K562 (cell line): Measurements from ENCODE around the gene BRAF. TPM values are rescaled to one million over a fixed set of nuclear protein-coding genes. Genes with fewer than 3 reads are reported as not detected.

Experiments
- HCFC1 ChIP-seq: IDR thresholded peaks from 2 replicates; pipeline ENCODE4 v1.6.1; 2012; ENCODE audit warnings: low read depth, low read length, improper control_type of control experiment
- KDM2B ChIP-seq: fragments of 250-450 bp; sonication (Bioruptor Pico); IDR thresholded peaks from 2 replicates; pipeline ENCODE4 v1.8.0; 2021; ENCODE audit warnings: mild to moderate bottlenecking, moderate library complexity
- PHB ChIP-seq: fragments of 250-450 bp; sonication (Bioruptor Pico); IDR thresholded peaks from 2 replicates; pipeline ENCODE4 v1.5.0; 2021
- PHTF2 ChIP-seq: fragments of 250-450 bp; sonication (Bioruptor Pico); IDR thresholded peaks from 2 replicates; pipeline ENCODE4 v1.5.0; 2021; ENCODE audit warnings: mild to moderate bottlenecking
- SETDB1 ChIP-seq: IDR thresholded peaks from one replicate; pipeline ENCODE4 v1.6.1; 2012; ENCODE audit warnings: low read length, control low read depth, inconsistent platforms
- U2AF1 ChIP-seq: fragments of 200-400 bp; formaldehyde crosslinking; optimal IDR thresholded peaks from 2 replicates; pipeline ENCODE3; 2017; ENCODE audit warnings: mild to moderate bottlenecking, low read depth, low read length, moderate library complexity
- ZNF143 ChIP-seq: sonication (generic); formaldehyde crosslinking; IDR thresholded peaks from 2 replicates; pipeline ENCODE4 v1.9.0; 2022; ENCODE audit warnings: mild to moderate bottlenecking, missing genetic modification reagents
- polyA plus RNA-seq, 8 experiments: library from polyadenylated mRNA; depleted of rRNA in 4 of 8; stranded (reverse) in 5 of 8; unstranded in 3 of 8; fragments of >200 nt; fragmentation: Nextera tagmentation in 2 of 8; fragmentation: Illumina TruSeq in 1 of 8; extraction: Ambion mirVana in 2 of 8; extraction: Trizol in 1 of 8; gene quantifications; 2 replicates each; pipeline versions ENCODE4 v1.2.1 to v1.2.3, GENCODE V29; 2011 to 2014; ENCODE audit warnings: inconsistent platforms in 1 of 8, missing spikeins in 1 of 8
- total RNA-seq, 7 experiments: library from RNA; depleted of rRNA in 6 of 7; stranded (reverse); fragments of >200 nt in 6 of 7; fragmentation: Illumina TruSeq in 2 of 7; extraction: Trizol in 2 of 7; gene quantifications; 2 replicates each; pipeline versions ENCODE4 v1.2.1 to v1.2.3, GENCODE V29; 2011 to 2021; ENCODE audit warnings: low replicate concordance in 1 of 7
- TF ChIP-seq, protein P1 (sequence below): fragments of 450-650 bp; IDR thresholded peaks from 2 replicates; pipeline ENCODE4 v1.6.1; 2016; ENCODE audit warnings: mild to moderate bottlenecking, moderate library complexity
- TF ChIP-seq, protein P2 (sequence below): sonication (generic); formaldehyde crosslinking; IDR thresholded peaks from 2 replicates; pipeline ENCODE4 v1.9.0; 2022; ENCODE audit warnings: mild to moderate bottlenecking, missing genetic modification reagents
- TF ChIP-seq, protein P3 (sequence below): fragments of 250-450 bp; sonication (Bioruptor Pico); IDR thresholded peaks from 2 replicates; pipeline ENCODE4 v1.4.0; 2020; ENCODE audit warnings: mild to moderate bottlenecking, moderate library complexity, borderline replicate concordance
- TF ChIP-seq, protein P4 (sequence below): fragments of 450-650 bp; formaldehyde crosslinking; IDR thresholded peaks from 2 replicates; pipeline ENCODE4 v1.4.0; 2022; ENCODE audit warnings: missing genetic modification characterization

The BRAF gene
- total and polyA plus RNA-seq, 9 of the 15 experiments (the other 6 are each of a cell fraction or from before 2014, with no cell fraction given) = 3.6 to 38.3 (median 21.9) TPM

DNA sequence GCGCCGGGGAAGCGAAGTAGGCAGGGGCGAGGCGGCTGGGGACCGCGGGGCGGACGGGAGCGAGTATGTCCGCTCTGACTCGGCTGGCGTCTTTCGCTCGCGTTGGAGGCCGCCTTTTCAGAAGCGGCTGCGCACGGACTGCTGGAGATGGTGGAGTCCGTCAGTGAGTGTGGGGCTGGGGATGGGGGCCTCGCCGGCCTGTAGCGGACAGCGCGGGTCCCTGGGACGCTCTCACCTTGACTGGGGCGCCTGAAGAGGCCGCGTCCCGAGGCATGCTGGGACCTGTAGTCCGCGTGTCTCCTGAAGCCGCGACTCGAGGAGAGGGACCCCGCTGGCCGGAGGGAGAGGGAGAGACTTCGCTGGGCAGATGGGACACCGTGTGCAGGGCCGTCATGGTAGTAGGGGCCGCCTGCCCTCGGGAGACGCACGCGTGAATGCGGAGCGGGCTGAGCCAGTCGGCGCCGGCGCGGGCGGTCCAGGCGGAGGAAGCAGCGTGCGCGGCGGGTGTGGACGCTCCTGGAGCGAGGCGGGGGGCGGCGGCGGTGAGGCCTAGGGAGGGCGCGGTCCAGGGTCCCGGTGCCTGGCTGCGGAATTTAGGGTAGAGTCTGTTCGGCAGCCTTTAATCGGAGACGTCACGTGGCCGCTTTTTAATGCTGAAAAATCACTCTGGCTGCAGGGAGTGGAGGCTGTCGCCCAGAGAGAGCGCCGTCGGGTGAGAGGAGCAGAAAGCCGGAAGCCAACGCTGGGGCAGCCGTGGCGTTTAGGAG lies 227.9 kb downstream of the BRAF start, which contains the start of gene NDUFB2 (continued):
- TF ChIP-seq, protein P1, sequence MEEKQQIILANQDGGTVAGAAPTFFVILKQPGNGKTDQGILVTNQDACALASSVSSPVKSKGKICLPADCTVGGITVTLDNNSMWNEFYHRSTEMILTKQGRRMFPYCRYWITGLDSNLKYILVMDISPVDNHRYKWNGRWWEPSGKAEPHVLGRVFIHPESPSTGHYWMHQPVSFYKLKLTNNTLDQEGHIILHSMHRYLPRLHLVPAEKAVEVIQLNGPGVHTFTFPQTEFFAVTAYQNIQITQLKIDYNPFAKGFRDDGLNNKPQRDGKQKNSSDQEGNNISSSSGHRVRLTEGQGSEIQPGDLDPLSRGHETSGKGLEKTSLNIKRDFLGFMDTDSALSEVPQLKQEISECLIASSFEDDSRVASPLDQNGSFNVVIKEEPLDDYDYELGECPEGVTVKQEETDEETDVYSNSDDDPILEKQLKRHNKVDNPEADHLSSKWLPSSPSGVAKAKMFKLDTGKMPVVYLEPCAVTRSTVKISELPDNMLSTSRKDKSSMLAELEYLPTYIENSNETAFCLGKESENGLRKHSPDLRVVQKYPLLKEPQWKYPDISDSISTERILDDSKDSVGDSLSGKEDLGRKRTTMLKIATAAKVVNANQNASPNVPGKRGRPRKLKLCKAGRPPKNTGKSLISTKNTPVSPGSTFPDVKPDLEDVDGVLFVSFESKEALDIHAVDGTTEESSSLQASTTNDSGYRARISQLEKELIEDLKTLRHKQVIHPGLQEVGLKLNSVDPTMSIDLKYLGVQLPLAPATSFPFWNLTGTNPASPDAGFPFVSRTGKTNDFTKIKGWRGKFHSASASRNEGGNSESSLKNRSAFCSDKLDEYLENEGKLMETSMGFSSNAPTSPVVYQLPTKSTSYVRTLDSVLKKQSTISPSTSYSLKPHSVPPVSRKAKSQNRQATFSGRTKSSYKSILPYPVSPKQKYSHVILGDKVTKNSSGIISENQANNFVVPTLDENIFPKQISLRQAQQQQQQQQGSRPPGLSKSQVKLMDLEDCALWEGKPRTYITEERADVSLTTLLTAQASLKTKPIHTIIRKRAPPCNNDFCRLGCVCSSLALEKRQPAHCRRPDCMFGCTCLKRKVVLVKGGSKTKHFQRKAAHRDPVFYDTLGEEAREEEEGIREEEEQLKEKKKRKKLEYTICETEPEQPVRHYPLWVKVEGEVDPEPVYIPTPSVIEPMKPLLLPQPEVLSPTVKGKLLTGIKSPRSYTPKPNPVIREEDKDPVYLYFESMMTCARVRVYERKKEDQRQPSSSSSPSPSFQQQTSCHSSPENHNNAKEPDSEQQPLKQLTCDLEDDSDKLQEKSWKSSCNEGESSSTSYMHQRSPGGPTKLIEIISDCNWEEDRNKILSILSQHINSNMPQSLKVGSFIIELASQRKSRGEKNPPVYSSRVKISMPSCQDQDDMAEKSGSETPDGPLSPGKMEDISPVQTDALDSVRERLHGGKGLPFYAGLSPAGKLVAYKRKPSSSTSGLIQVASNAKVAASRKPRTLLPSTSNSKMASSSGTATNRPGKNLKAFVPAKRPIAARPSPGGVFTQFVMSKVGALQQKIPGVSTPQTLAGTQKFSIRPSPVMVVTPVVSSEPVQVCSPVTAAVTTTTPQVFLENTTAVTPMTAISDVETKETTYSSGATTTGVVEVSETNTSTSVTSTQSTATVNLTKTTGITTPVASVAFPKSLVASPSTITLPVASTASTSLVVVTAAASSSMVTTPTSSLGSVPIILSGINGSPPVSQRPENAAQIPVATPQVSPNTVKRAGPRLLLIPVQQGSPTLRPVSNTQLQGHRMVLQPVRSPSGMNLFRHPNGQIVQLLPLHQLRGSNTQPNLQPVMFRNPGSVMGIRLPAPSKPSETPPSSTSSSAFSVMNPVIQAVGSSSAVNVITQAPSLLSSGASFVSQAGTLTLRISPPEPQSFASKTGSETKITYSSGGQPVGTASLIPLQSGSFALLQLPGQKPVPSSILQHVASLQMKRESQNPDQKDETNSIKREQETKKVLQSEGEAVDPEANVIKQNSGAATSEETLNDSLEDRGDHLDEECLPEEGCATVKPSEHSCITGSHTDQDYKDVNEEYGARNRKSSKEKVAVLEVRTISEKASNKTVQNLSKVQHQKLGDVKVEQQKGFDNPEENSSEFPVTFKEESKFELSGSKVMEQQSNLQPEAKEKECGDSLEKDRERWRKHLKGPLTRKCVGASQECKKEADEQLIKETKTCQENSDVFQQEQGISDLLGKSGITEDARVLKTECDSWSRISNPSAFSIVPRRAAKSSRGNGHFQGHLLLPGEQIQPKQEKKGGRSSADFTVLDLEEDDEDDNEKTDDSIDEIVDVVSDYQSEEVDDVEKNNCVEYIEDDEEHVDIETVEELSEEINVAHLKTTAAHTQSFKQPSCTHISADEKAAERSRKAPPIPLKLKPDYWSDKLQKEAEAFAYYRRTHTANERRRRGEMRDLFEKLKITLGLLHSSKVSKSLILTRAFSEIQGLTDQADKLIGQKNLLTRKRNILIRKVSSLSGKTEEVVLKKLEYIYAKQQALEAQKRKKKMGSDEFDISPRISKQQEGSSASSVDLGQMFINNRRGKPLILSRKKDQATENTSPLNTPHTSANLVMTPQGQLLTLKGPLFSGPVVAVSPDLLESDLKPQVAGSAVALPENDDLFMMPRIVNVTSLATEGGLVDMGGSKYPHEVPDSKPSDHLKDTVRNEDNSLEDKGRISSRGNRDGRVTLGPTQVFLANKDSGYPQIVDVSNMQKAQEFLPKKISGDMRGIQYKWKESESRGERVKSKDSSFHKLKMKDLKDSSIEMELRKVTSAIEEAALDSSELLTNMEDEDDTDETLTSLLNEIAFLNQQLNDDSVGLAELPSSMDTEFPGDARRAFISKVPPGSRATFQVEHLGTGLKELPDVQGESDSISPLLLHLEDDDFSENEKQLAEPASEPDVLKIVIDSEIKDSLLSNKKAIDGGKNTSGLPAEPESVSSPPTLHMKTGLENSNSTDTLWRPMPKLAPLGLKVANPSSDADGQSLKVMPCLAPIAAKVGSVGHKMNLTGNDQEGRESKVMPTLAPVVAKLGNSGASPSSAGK = peak; percentile 94
- peak; percentile 96 for TF ChIP-seq U2AF1
- peak; percentile 88 for TF ChIP-seq HCFC1
- TF ChIP-seq, protein P2, sequence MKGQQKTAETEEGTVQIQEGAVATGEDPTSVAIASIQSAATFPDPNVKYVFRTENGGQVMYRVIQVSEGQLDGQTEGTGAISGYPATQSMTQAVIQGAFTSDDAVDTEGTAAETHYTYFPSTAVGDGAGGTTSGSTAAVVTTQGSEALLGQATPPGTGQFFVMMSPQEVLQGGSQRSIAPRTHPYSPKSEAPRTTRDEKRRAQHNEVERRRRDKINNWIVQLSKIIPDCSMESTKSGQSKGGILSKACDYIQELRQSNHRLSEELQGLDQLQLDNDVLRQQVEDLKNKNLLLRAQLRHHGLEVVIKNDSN (CRISPR knock-in tag) = peak; percentile 82
- TF ChIP-seq SETDB1 = peak; percentile 18
- TF ChIP-seq ZNF143 = peak; percentile 97
- TF ChIP-seq PHTF2 (CRISPR knock-in tag) = peak; percentile 82; the same call in 1 of the 2 replicates
- TF ChIP-seq PHB = peak; percentile 78
- TF ChIP-seq KDM2B (CRISPR knock-in tag) = peak; percentile 38
- TF ChIP-seq, protein P3, sequence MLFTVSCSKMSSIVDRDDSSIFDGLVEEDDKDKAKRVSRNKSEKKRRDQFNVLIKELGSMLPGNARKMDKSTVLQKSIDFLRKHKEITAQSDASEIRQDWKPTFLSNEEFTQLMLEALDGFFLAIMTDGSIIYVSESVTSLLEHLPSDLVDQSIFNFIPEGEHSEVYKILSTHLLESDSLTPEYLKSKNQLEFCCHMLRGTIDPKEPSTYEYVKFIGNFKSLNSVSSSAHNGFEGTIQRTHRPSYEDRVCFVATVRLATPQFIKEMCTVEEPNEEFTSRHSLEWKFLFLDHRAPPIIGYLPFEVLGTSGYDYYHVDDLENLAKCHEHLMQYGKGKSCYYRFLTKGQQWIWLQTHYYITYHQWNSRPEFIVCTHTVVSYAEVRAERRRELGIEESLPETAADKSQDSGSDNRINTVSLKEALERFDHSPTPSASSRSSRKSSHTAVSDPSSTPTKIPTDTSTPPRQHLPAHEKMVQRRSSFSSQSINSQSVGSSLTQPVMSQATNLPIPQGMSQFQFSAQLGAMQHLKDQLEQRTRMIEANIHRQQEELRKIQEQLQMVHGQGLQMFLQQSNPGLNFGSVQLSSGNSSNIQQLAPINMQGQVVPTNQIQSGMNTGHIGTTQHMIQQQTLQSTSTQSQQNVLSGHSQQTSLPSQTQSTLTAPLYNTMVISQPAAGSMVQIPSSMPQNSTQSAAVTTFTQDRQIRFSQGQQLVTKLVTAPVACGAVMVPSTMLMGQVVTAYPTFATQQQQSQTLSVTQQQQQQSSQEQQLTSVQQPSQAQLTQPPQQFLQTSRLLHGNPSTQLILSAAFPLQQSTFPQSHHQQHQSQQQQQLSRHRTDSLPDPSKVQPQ (CRISPR knock-in tag) = no peak
- TF ChIP-seq, protein P4, sequence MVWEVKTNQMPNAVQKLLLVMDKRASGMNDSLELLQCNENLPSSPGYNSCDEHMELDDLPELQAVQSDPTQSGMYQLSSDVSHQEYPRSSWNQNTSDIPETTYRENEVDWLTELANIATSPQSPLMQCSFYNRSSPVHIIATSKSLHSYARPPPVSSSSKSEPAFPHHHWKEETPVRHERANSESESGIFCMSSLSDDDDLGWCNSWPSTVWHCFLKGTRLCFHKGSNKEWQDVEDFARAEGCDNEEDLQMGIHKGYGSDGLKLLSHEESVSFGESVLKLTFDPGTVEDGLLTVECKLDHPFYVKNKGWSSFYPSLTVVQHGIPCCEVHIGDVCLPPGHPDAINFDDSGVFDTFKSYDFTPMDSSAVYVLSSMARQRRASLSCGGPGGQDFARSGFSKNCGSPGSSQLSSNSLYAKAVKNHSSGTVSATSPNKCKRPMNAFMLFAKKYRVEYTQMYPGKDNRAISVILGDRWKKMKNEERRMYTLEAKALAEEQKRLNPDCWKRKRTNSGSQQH (CRISPR knock-in tag) = 0 out of 2 replicates have a peak, but pooled peaks have one; percentile 5
